ENCODE data around the gene IFNG.

IFNG gene

GRCh38 chr12:68148261-68148951 is 11.1 kb downstream of the IFNG start:
- Histone ChIP-seq H3K27ac (no peak overlapping the region), H3K9ac (no peak overlapping the region), H3K36me3 (ENCODE audit: control insufficient read depth, insufficient read depth, low read length) (no peaks in the 10 kb centered on the region), H3K4me3 (ENCODE audit: low read depth, low read length) (no peak overlapping the region), H3K27me3 (ENCODE audit: control insufficient read depth, insufficient read depth, low read length) (no peaks in the 10 kb centered on the region), H3K79me2 (no peaks in the 10 kb centered on the region), H3K4me1 (no peaks in the 10 kb centered on the region), H3K4me2 (ENCODE audit: low read length) (no peak overlapping the region), H3K9me3 (ENCODE audit: control insufficient read depth, low read length) (no peaks in the 10 kb centered on the region), H2AFZ (no peak overlapping the region)
- TF ChIP-seq CTCF (IDR thresholded peaks at IDR 0.05) = no peak

GRCh38 chr12:68140556-68140955 is 19.0 kb downstream of the IFNG start:
- Histone ChIP-seq H3K9me3 (ENCODE audit: control insufficient read depth, low read length) (no peaks in the 10 kb centered on the region), H3K27me3 (ENCODE audit: control insufficient read depth, insufficient read depth, low read length) (no peaks in the 10 kb centered on the region), H3K4me2 (ENCODE audit: low read length) (no peak overlapping the region), H2AFZ (no peak overlapping the region), H3K36me3 (ENCODE audit: control insufficient read depth, insufficient read depth, low read length) (no peaks in the 10 kb centered on the region), H3K79me2 (no peaks in the 10 kb centered on the region), H3K27ac (no peak overlapping the region), H3K4me3 (ENCODE audit: low read depth, low read length) (no peak overlapping the region), H3K4me1 (no peaks in the 10 kb centered on the region), H3K9ac (no peak overlapping the region)
- TF ChIP-seq CTCF (IDR thresholded peaks at IDR 0.05) = no peak

- no peaks in the 10 kb centered on the region for H3K9me3 ChIP-seq (ENCODE audit: control insufficient read depth, low read length)
- H3K4me2 ChIP-seq (ENCODE audit: low read length) = no peak overlapping the region
- no peaks in the 10 kb centered on the region for H3K79me2 ChIP-seq
- no peaks in the 10 kb centered on the region for H3K27me3 ChIP-seq (ENCODE audit: control insufficient read depth, insufficient read depth, low read length)
- no peak overlapping the region for H3K9ac ChIP-seq
- TF ChIP-seq CTCF (IDR thresholded peaks at IDR 0.05) = no peak
- H3K36me3 ChIP-seq (ENCODE audit: control insufficient read depth, insufficient read depth, low read length) = no peaks in the 10 kb centered on the region
- no peak overlapping the region for H2AFZ ChIP-seq
- no peaks in the 10 kb centered on the region for H3K4me1 ChIP-seq
- H3K27ac ChIP-seq = no peak overlapping the region
- no peak overlapping the region for H3K4me3 ChIP-seq (ENCODE audit: low read depth, low read length)
Measured at GRCh38 chr12:68139941-68140340, 19.6 kb downstream of the IFNG start.

- no peaks in the 10 kb centered on the region for H3K9me3 ChIP-seq (ENCODE audit: control insufficient read depth, low read length)
Measured at GRCh38 chr12:68139001-68139400, 20.5 kb downstream of the IFNG start.

More at GRCh38 chr12:68139001-68139400, 20.5 kb downstream of the IFNG start:
- H3K4me2 ChIP-seq (ENCODE audit: low read length) = no peak overlapping the region
- no peak for TF ChIP-seq CTCF (IDR thresholded peaks at IDR 0.05)
- H3K27me3 ChIP-seq (ENCODE audit: control insufficient read depth, insufficient read depth, low read length) = no peaks in the 10 kb centered on the region
- no peaks in the 10 kb centered on the region for H3K79me2 ChIP-seq
- H3K4me1 ChIP-seq = no peaks in the 10 kb centered on the region
- no peak overlapping the region for H2AFZ ChIP-seq
- no peak overlapping the region for H3K27ac ChIP-seq
- H3K9ac ChIP-seq = no peak overlapping the region
- no peak overlapping the region for H3K4me3 ChIP-seq (ENCODE audit: low read depth, low read length)
- H3K36me3 ChIP-seq (ENCODE audit: control insufficient read depth, insufficient read depth, low read length) = no peaks in the 10 kb centered on the region

Data from parathyroid adenoma (tissue), 2 donors.